NB4 (cell line): ENCODE data around the gene MT2A.

Experiments used
- MYC ChIP-seq: IDR thresholded peaks from 2 replicates; pipeline ENCODE4 v1.6.1; 2011; ENCODE audit warnings: low read depth, low read length
- POLR2A ChIP-seq: IDR thresholded peaks from 2 replicates; pipeline ENCODE4 v1.6.1; 2011; ENCODE audit warnings: mild to moderate bottlenecking; ENCODE audit not compliant: insufficient read length; ENCODE audit errors: extremely low read depth
- TF ChIP-seq, protein P1 (sequence below): IDR thresholded peaks from one replicate; pipeline ENCODE4 v1.5.1; 2012; ENCODE audit warnings: low read depth, low read length

DNA sequence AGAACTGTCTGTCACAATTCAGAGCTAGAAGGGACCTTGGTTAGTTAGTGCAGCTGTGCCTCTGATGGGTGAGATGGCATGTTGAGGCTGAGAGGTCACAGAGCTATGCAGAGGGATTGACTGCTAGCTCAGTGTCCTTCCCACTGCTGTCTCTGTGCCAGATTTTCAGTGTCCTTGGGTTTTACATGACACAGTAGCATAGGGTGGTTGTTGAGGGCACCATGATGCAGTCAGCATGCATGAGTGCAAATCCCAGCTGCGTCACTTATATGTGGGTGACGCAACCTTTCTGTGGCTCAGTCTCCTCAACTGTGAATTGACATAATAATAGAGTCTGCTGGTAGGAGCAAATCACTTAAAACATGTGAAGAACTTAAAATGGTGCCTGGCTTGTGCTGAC lies 32.8 kb downstream of the MT2A start:
- TF ChIP-seq, protein P1, sequence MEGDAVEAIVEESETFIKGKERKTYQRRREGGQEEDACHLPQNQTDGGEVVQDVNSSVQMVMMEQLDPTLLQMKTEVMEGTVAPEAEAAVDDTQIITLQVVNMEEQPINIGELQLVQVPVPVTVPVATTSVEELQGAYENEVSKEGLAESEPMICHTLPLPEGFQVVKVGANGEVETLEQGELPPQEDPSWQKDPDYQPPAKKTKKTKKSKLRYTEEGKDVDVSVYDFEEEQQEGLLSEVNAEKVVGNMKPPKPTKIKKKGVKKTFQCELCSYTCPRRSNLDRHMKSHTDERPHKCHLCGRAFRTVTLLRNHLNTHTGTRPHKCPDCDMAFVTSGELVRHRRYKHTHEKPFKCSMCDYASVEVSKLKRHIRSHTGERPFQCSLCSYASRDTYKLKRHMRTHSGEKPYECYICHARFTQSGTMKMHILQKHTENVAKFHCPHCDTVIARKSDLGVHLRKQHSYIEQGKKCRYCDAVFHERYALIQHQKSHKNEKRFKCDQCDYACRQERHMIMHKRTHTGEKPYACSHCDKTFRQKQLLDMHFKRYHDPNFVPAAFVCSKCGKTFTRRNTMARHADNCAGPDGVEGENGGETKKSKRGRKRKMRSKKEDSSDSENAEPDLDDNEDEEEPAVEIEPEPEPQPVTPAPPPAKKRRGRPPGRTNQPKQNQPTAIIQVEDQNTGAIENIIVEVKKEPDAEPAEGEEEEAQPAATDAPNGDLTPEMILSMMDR = no peak
- TF ChIP-seq POLR2A (no peak), MYC (no peak)
